Endothelial cell of umbilical vein (primary cell): ENCODE measurements around the gene SIGLEC9. TPM values are rescaled to one million over a fixed set of nuclear protein-coding genes. Genes with fewer than 3 reads are reported as not detected.

Source experiments
- BruUV-seq: library from RNA; stranded (reverse); fragments of 400-500 nt; replicated peaks from 2 replicates; lab custom pipeline; 2021; lab: Mats Ljungman, UMichigan
- CTCF ChIA-PET: fragments of 300-600, 350-600 bp; sonication (Branson Sonifier 250); formaldehyde crosslinking; loops from one replicate; lab custom pipeline; 2021; ENCODE audit warnings: antibody characterized with exemption, inconsistent platforms; lab: Charles Lee
- POLR2A ChIA-PET: fragments of 300-600, 350-600 bp; sonication (Branson Sonifier 250); formaldehyde crosslinking; loops from one replicate; lab custom pipeline; 2021; ENCODE audit warnings: antibody characterized with exemption, inconsistent platforms; lab: Charles Lee
- DNase-seq: peaks from one replicate; pipeline ENCODE4 v3.0.0-alpha.2; 2011; ENCODE audit warnings: low read depth, low spot score
- FAIRE-seq: peaks from 2 replicates; lab custom pipeline; 2011; peaks lifted over from hg19 to GRCh38; lab: Jason Lieb, UNC
- H2AFZ ChIP-seq: 2 replicates; pipeline ENCODE4 v1.6.0; 2012; ENCODE audit warnings: low read depth, low read length, control low read depth, inconsistent platforms
- H3K27ac ChIP-seq: 2 replicates; pipeline ENCODE4 v1.5.1; 2011; ENCODE audit warnings: low read depth, mild to moderate bottlenecking, control low read depth, low read length, moderate library complexity; ENCODE audit not compliant: insufficient read depth
- H3K27me3 ChIP-seq, 2 experiments: 2 replicates each; pipeline versions ENCODE4 v1.6.0 to v1.6.1; 2011; ENCODE audit warnings: low read length in 2 of 2, mixed read lengths in 1 of 2; ENCODE audit not compliant: control insufficient read depth in 2 of 2, insufficient read depth in 2 of 2
- H3K36me3 ChIP-seq, 2 experiments: 2 replicates in 1 of 2; 3 replicates in 1 of 2; pipeline ENCODE4 v1.5.1; 2011; ENCODE audit warnings: low read length in 2 of 2, mild to moderate bottlenecking in 1 of 2, moderate library complexity in 1 of 2; ENCODE audit not compliant: control insufficient read depth in 2 of 2, insufficient read depth in 2 of 2; ENCODE audit errors: extremely low read depth in 1 of 2
- H3K4me1 ChIP-seq: 3 replicates; pipeline ENCODE4 v1.5.1; 2011; ENCODE audit warnings: mild to moderate bottlenecking, low read length; ENCODE audit not compliant: control insufficient read depth, insufficient read depth; ENCODE audit errors: extremely low read depth
- H3K4me2 ChIP-seq: 2 replicates; pipeline ENCODE4 v1.6.1; 2011; ENCODE audit warnings: low read length, control low read depth, mixed read lengths; ENCODE audit not compliant: insufficient read depth
- H3K4me3 ChIP-seq, 3 experiments: fragments of 200-600 bp in 1 of 3; sonication (generic), shearing (Covaris generic) in 1 of 3; replicated peaks in 1 of 3; 2 replicates each; pipeline ENCODE4 v1.5.1; 2011 to 2016; ENCODE audit warnings: control low read depth in 3 of 3, low read length in 3 of 3, mild to moderate bottlenecking in 2 of 3, inconsistent platforms in 1 of 3, low read depth in 1 of 3, moderate library complexity in 1 of 3; ENCODE audit not compliant: insufficient read depth in 1 of 3
- H3K79me2 ChIP-seq: 2 replicates; pipeline ENCODE4 v1.6.0; 2012; ENCODE audit warnings: low read length, inconsistent platforms; ENCODE audit not compliant: control insufficient read depth, insufficient read depth
- H3K9ac ChIP-seq: replicated peaks from 2 replicates; pipeline ENCODE3; 2011; ENCODE audit warnings: low read length, control low read depth; ENCODE audit not compliant: insufficient read depth; ENCODE audit errors: extremely low read depth
- H3K9me1 ChIP-seq: replicated peaks from 3 replicates; pipeline ENCODE4 v1.6.0; 2011; ENCODE audit warnings: mild to moderate bottlenecking, low read length; ENCODE audit not compliant: control insufficient read depth, insufficient read depth; ENCODE audit errors: extremely low read depth
- H3K9me3 ChIP-seq: replicated peaks from 2 replicates; pipeline ENCODE4 v1.5.1; 2012; ENCODE audit warnings: low read length, inconsistent platforms; ENCODE audit not compliant: control insufficient read depth, insufficient read depth
- H4K20me1 ChIP-seq: replicated peaks from 2 replicates; pipeline ENCODE3; 2011; ENCODE audit warnings: mild to moderate bottlenecking, low read length; ENCODE audit not compliant: control insufficient read depth, insufficient read depth; ENCODE audit errors: extremely low read depth
- EZH2 ChIP-seq: IDR thresholded peaks from 2 replicates; pipeline ENCODE4 v1.6.1; 2012; ENCODE audit warnings: borderline replicate concordance, low read depth, mild to moderate bottlenecking, moderate library complexity, low read length, inconsistent platforms; ENCODE audit not compliant: severe bottlenecking
- FOS ChIP-seq: IDR thresholded peaks from 2 replicates; pipeline ENCODE4 v1.6.1; 2011; ENCODE audit warnings: mild to moderate bottlenecking, low read length, moderate library complexity, borderline replicate concordance; ENCODE audit not compliant: insufficient read depth
- GATA2 ChIP-seq: IDR thresholded peaks from 2 replicates; pipeline ENCODE4 v1.7.0; 2011; ENCODE audit warnings: low read depth, mild to moderate bottlenecking, moderate library complexity, mixed read lengths, low read length; ENCODE audit not compliant: insufficient read length, insufficient read depth
- JUN ChIP-seq: IDR thresholded peaks from 2 replicates; pipeline ENCODE4 v1.6.1; 2011; ENCODE audit warnings: borderline replicate concordance, low read depth; ENCODE audit not compliant: insufficient read length, insufficient read depth
- MAX ChIP-seq: IDR thresholded peaks from 2 replicates; pipeline ENCODE4 v1.6.1; 2011; ENCODE audit not compliant: insufficient read depth, insufficient read length
- MYC ChIP-seq: IDR thresholded peaks from one replicate; pipeline ENCODE4 v1.6.1; 2011; ENCODE audit warnings: mild to moderate bottlenecking, low read depth, low read length
- POLR2A ChIP-seq: IDR thresholded peaks from 2 replicates; pipeline ENCODE4 v1.6.1; 2012; ENCODE audit warnings: low read depth, mild to moderate bottlenecking, control low read depth, low read length
- POLR2AphosphoS5 ChIP-seq: IDR thresholded peaks from 2 replicates; pipeline ENCODE4 v1.6.1; 2012; ENCODE audit warnings: low read depth, mild to moderate bottlenecking, control low read depth, low read length, moderate library complexity; ENCODE audit not compliant: insufficient read depth
- dilution Hi-C: fragments of 300-500 bp; cut with MboI; formaldehyde crosslinking; loops from one replicate; pipeline ENCODE4 v1.15.0; 2019; ENCODE audit warnings: low sequenced_read_pairs; ENCODE audit not compliant: extremely low pct_ligation_motif_present
- intact Hi-C: fragments of 100-400 bp; cut with micrococcal nuclease; formaldehyde crosslinking; loops from one replicate; pipeline ENCODE4 v1.10.0; 2022
- polyA plus RNA-seq, 4 experiments: library from polyadenylated mRNA; depleted of rRNA in 3 of 4; stranded (reverse) in 3 of 4; unstranded in 1 of 4; fragments of >200 nt; gene quantifications; 2 replicates each; pipeline versions ENCODE4 v1.2.1 to v1.2.3, GENCODE V29; 2011 to 2012; ENCODE audit warnings: missing spikeins in 1 of 4
- total RNA-seq: library from RNA; stranded (reverse); gene quantifications from 2 replicates; pipeline ENCODE4 v1.2.3, GENCODE V29; 2021
- TF ChIP-seq, protein P1 (sequence below), 2 donors: IDR thresholded peaks; 1 replicate in 1 of 2; 2 replicates in 1 of 2; pipeline ENCODE4 v1.5.1; 2011; ENCODE audit warnings: low read length in 2 of 2, mild to moderate bottlenecking in 2 of 2, moderate library complexity in 2 of 2, control low read depth in 1 of 2, inconsistent platforms in 1 of 2, low read depth in 1 of 2; ENCODE audit not compliant: insufficient read depth in 1 of 2; ENCODE audit errors: extremely low read depth in 1 of 2

Gene SIGLEC9
- total and polyA plus RNA-seq, 2 donors (not counting 3 experiments of a cell fraction or from before 2014, with no cell fraction given) = not detected

GRCh38 chr19:51124216-51124615 is 490 bp upstream of the SIGLEC9 start:
- H4K20me1 ChIP-seq = no peaks in the 10 kb centered on the region
- H3K4me1 ChIP-seq = peaks cover 8% of the 10 kb centered on the region
- no peak for FAIRE-seq
- no peak overlapping the region for H3K4me3 ChIP-seq
- H3K36me3 ChIP-seq = no peaks in the 10 kb centered on the region
- no peaks in the 10 kb centered on the region for H3K9me3 ChIP-seq
- dilution Hi-C loops (no loop called here), intact Hi-C loops (no loop called here)
- no peak for TF ChIP-seq MYC
- no peak for TF ChIP-seq GATA2
- TF ChIP-seq MAX = no peak
- no TSS peak for BruUV-seq
- CTCF ChIA-PET = interaction anchor here (0.7 to 1.0 kb wide), 2 partner anchors 12 to 537 kb away, joined by 3 read pairs; no protein-coding TSS in a partner anchor
- H3K79me2 ChIP-seq = no peaks in the 10 kb centered on the region
- H2AFZ ChIP-seq = no peak overlapping the region
- POLR2A ChIA-PET = no interaction called here
- no peak overlapping the region for H3K9ac ChIP-seq
- DNase-seq = no peak
- H3K27ac ChIP-seq = no peak overlapping the region
- no peaks in the 10 kb centered on the region for H3K9me1 ChIP-seq
- H3K4me2 ChIP-seq = no peak overlapping the region
- H3K27me3 ChIP-seq = no peaks in the 10 kb centered on the region

DNA sequence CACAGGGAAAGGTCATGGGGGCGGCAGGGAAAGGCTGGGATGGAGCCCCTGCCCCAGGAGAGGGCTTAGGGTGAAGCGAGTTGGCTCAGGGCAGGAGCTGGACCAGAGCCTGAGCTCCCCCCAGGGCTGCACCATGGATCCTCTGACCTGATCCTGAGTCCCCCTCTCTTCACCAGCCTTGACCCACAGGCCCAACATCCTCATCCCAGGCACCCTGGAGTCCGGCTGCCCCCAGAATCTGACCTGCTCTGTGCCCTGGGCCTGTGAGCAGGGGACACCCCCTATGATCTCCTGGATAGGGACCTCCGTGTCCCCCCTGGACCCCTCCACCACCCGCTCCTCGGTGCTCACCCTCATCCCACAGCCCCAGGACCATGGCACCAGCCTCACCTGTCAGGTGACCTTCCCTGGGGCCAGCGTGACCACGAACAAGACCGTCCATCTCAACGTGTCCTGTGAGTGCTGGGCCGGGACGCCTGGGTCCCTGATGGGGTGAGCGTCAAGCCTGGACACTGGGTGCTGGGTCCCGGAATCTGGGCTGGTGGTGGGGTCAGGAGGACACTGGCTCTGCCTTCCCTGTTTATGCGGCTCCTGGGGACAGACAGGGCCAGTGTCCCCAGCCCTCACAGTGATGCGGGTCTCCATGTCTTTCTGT is 842 bp downstream of the SIGLEC9 start:
- Histone ChIP-seq H3K27me3 (no peaks in the 10 kb centered on the region), H3K36me3 (no peaks in the 10 kb centered on the region), H3K79me2 (no peaks in the 10 kb centered on the region), H2AFZ (no peak overlapping the region), H3K4me1 (peaks cover 8% of the 10 kb centered on the region), H3K4me2 (no peak overlapping the region), H3K27ac (no peak overlapping the region), H4K20me1 (no peaks in the 10 kb centered on the region), H3K9me1 (no peaks in the 10 kb centered on the region), H3K4me3 (no peak overlapping the region), H3K9ac (no peak overlapping the region), H3K9me3 (no peaks in the 10 kb centered on the region)
- intact Hi-C loops (no loop called here), dilution Hi-C loops (no loop called here)
- DNase-seq (no peak), FAIRE-seq (no peak)
- TF ChIP-seq GATA2 = no peak
- no peak for TF ChIP-seq EZH2
- TF ChIP-seq MAX = no peak
- no peak for TF ChIP-seq JUN
- TF ChIP-seq POLR2A = no peak
- no peak for TF ChIP-seq POLR2AphosphoS5
- TF ChIP-seq MYC = no peak
- TF ChIP-seq FOS = no peak
- TF ChIP-seq, protein P1, sequence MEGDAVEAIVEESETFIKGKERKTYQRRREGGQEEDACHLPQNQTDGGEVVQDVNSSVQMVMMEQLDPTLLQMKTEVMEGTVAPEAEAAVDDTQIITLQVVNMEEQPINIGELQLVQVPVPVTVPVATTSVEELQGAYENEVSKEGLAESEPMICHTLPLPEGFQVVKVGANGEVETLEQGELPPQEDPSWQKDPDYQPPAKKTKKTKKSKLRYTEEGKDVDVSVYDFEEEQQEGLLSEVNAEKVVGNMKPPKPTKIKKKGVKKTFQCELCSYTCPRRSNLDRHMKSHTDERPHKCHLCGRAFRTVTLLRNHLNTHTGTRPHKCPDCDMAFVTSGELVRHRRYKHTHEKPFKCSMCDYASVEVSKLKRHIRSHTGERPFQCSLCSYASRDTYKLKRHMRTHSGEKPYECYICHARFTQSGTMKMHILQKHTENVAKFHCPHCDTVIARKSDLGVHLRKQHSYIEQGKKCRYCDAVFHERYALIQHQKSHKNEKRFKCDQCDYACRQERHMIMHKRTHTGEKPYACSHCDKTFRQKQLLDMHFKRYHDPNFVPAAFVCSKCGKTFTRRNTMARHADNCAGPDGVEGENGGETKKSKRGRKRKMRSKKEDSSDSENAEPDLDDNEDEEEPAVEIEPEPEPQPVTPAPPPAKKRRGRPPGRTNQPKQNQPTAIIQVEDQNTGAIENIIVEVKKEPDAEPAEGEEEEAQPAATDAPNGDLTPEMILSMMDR (IDR thresholded peaks at IDR 0.05; ENCODE audit: extremely low read depth in 1 of 2, insufficient read depth in 1 of 2, low read depth in 1 of 2, low read length in 2 of 2) = no peak
- CTCF ChIA-PET = no interaction called here
- no TSS peak for BruUV-seq
- POLR2A ChIA-PET = no interaction called here
